ENCODE data around the gene ALG14. TPM values are rescaled to one million over a fixed set of nuclear protein-coding genes. Genes with fewer than 3 reads are reported as not detected.

Gene ALG14
- total RNA-seq, 1 donor from 2014 or later: 0.49 TPM

DNA sequence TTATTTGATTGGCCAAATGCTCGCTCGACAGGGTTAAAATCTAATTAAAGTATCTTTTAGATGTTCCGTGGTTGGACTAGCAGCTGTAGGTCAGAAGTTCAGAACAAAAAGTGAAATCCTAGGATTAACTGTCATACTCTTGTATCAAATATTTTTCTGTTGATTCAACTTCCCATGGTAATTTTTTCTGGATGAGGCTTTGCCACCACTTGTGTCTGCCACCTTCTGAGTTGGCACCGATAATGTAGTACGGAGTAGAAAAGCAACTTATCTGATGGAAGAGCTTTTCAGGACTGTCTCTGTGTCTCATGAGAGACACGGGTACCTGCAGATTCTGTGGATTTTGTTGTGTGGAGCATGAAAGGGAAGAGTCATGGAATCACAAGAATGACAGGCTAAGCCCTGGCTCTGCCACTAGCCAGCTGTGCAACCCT lies 101.2 kb downstream of the ALG14 start:
- H3K79me2 ChIP-seq (ENCODE audit: low read depth): no peaks in the 10 kb centered on the region
- no peaks in the 10 kb centered on the region for H3F3A ChIP-seq (ENCODE audit: low read depth)
- peak overlapping the region; percentile 2 for H3K4me3 Mint-ChIP-seq
- H4K20me1 ChIP-seq (ENCODE audit: low read depth): no peaks in the 10 kb centered on the region
- no peak overlapping the region for H2AFZ ChIP-seq (replicated peaks)
- TF ChIP-seq EZH2phosphoT487 (IDR thresholded peaks at IDR 0.05): no peak
- TF ChIP-seq EZH2 (IDR thresholded peaks at IDR 0.05): no peak
- TF ChIP-seq, protein P1, sequence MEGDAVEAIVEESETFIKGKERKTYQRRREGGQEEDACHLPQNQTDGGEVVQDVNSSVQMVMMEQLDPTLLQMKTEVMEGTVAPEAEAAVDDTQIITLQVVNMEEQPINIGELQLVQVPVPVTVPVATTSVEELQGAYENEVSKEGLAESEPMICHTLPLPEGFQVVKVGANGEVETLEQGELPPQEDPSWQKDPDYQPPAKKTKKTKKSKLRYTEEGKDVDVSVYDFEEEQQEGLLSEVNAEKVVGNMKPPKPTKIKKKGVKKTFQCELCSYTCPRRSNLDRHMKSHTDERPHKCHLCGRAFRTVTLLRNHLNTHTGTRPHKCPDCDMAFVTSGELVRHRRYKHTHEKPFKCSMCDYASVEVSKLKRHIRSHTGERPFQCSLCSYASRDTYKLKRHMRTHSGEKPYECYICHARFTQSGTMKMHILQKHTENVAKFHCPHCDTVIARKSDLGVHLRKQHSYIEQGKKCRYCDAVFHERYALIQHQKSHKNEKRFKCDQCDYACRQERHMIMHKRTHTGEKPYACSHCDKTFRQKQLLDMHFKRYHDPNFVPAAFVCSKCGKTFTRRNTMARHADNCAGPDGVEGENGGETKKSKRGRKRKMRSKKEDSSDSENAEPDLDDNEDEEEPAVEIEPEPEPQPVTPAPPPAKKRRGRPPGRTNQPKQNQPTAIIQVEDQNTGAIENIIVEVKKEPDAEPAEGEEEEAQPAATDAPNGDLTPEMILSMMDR (IDR thresholded peaks at IDR 0.05): no peak
- peak overlapping the region; percentile 74 for H3K27ac Mint-ChIP-seq
- H3K36me3 Mint-ChIP-seq: peaks cover 2% of the 10 kb centered on the region
- no peak overlapping the region for H3K9ac ChIP-seq
- H3K4me1 Mint-ChIP-seq: peaks cover 32% of the 10 kb centered on the region
- peaks cover 13% of the 10 kb centered on the region for H3K4me1 ChIP-seq
- H3K9me3 ChIP-seq (ENCODE audit: low read depth): no peaks in the 10 kb centered on the region
- peak overlapping the region; percentile 29 for H3K4me2 ChIP-seq
- no peak overlapping the region for H3K4me3 ChIP-seq
- no peaks in the 10 kb centered on the region for H3K27me3 Mint-ChIP-seq (ENCODE audit: insufficient read depth, low read depth)
- H3K36me3 ChIP-seq: no peaks in the 10 kb centered on the region
- no peaks in the 10 kb centered on the region for H3K27me3 ChIP-seq
- no peak overlapping the region for H3K27ac ChIP-seq
- DNase-seq (ENCODE audit: low spot score): no peak
- peaks cover 3% of the 10 kb centered on the region for H3K9me3 Mint-ChIP-seq

DNA sequence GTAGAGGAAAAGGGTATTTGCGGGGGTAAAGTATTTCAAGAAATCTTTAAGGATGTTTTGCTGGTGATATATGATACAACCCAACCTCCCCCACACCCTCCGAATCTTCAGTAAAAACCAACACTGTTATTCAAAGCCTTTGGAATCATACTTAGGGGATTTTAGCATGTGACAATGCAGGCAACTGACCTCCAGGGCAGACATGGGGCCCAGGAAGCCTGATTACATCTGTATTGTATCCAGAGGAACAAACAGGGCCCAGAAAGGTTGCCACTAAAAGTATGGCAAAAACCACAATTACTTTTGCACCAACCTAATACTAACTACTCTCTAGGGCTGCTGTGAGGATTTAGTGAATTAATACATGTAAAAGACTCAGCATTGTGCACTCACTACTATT lies 102.0 kb downstream of the ALG14 start:
- no peak for TF ChIP-seq EZH2 (IDR thresholded peaks at IDR 0.05)
- H3K9me3 ChIP-seq (ENCODE audit: low read depth): no peaks in the 10 kb centered on the region
- peak overlapping the region; percentile 43 for H3K27ac Mint-ChIP-seq
- H3K79me2 ChIP-seq (ENCODE audit: low read depth): no peaks in the 10 kb centered on the region
- no peaks in the 10 kb centered on the region for H3K27me3 ChIP-seq
- peaks cover 13% of the 10 kb centered on the region for H3K4me1 ChIP-seq
- H3K27me3 Mint-ChIP-seq (ENCODE audit: insufficient read depth, low read depth): no peaks in the 10 kb centered on the region
- H3K9me3 Mint-ChIP-seq: no peaks in the 10 kb centered on the region
- H3K27ac ChIP-seq: no peak overlapping the region
- no peak overlapping the region for H3K9ac ChIP-seq
- no peaks in the 10 kb centered on the region for H4K20me1 ChIP-seq (ENCODE audit: low read depth)
- H3K36me3 ChIP-seq: no peaks in the 10 kb centered on the region
- peaks cover 3% of the 10 kb centered on the region for H3K36me3 Mint-ChIP-seq
- peaks cover 32% of the 10 kb centered on the region for H3K4me1 Mint-ChIP-seq
- H3K4me3 ChIP-seq: no peak overlapping the region
- H3F3A ChIP-seq (ENCODE audit: low read depth): no peaks in the 10 kb centered on the region
- peak overlapping the region; percentile 53 for H2AFZ ChIP-seq (replicated peaks)
- peak overlapping the region; percentile 39 for H3K4me3 Mint-ChIP-seq
- H3K4me2 ChIP-seq: peak overlapping the region; percentile 54
- peak; percentile 54 for DNase-seq (ENCODE audit: low spot score)

DNA sequence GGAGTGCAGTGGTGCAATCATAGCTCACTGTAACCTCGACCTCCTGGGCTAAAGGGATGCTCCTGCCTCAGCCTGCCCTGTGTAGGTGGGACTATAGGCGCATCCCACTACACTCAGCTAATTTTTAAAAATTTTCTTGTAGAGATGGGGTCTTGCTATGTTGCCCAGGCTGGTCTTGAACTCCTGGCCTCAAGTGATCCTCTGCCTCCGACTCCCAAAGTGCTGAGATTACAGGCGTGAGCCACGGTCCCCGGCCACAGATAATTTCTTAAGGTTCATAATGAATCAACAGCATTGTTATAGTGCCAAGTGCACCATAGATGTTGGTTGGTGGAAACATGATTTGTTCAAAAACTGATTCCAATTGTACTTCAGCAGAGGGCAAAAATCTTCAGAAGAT lies 103.6 kb downstream of the ALG14 start:
- no peak overlapping the region for H3K4me2 ChIP-seq
- peaks cover 13% of the 10 kb centered on the region for H3K4me1 ChIP-seq
- TF ChIP-seq, protein P1 (IDR thresholded peaks at IDR 0.05): no peak
- no peak for TF ChIP-seq EZH2phosphoT487 (IDR thresholded peaks at IDR 0.05)
- no peak for TF ChIP-seq EZH2 (IDR thresholded peaks at IDR 0.05)
- peaks cover 30% of the 10 kb centered on the region for H3K4me1 Mint-ChIP-seq
- no peak overlapping the region for H3K27ac Mint-ChIP-seq
- H2AFZ ChIP-seq (replicated peaks): no peak overlapping the region
- no peaks in the 10 kb centered on the region for H3K36me3 ChIP-seq
- H3K36me3 Mint-ChIP-seq: peaks cover 3% of the 10 kb centered on the region
- H3K79me2 ChIP-seq (ENCODE audit: low read depth): no peaks in the 10 kb centered on the region
- H3K27me3 Mint-ChIP-seq (ENCODE audit: insufficient read depth, low read depth): no peaks in the 10 kb centered on the region
- no peak overlapping the region for H3K4me3 ChIP-seq
- no peak for DNase-seq (ENCODE audit: low spot score)
- H3K9ac ChIP-seq: no peak overlapping the region
- no peak overlapping the region for H3K27ac ChIP-seq
- H3K4me3 Mint-ChIP-seq: no peak overlapping the region
- H3K9me3 ChIP-seq (ENCODE audit: low read depth): no peaks in the 10 kb centered on the region
- H4K20me1 ChIP-seq (ENCODE audit: low read depth): no peaks in the 10 kb centered on the region
- no peaks in the 10 kb centered on the region for H3F3A ChIP-seq (ENCODE audit: low read depth)
- H3K27me3 ChIP-seq: no peaks in the 10 kb centered on the region
- no peaks in the 10 kb centered on the region for H3K9me3 Mint-ChIP-seq

DNA sequence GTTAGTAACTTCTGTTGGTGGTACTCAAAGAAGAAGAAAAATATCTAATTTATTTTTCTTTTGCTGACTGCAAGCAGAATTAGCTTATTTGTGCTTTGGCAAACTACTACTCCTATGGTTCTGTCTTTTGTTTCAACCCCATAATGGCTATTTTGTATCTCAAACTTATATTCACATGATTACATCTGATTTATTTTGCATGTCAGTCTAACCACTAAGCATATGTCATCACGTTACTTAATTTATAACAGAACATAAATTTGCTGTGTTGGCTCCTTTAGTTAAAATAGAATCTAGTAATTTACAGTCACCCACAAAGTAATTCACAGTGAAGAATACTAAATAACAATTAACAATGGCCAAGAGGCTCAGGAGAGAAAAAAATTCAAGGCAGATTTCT lies 106.7 kb downstream of the ALG14 start:
- Histone ChIP-seq H3K27ac (no peak overlapping the region), H3K4me3 (no peak overlapping the region), H3F3A (ENCODE audit: low read depth) (no peaks in the 10 kb centered on the region), H3K36me3 (no peaks in the 10 kb centered on the region), H3K9ac (no peak overlapping the region), H3K4me2 (no peak overlapping the region), H3K79me2 (ENCODE audit: low read depth) (no peaks in the 10 kb centered on the region), H3K4me1 (peaks cover 7% of the 10 kb centered on the region), H3K27me3 (no peaks in the 10 kb centered on the region), H2AFZ (replicated peaks) (no peak overlapping the region), H3K9me3 (ENCODE audit: low read depth) (no peaks in the 10 kb centered on the region), H4K20me1 (ENCODE audit: low read depth) (no peaks in the 10 kb centered on the region)
- Mint-ChIP-seq H3K27me3 (ENCODE audit: insufficient read depth, low read depth) (no peaks in the 10 kb centered on the region), H3K36me3 (peaks cover 3% of the 10 kb centered on the region), H3K4me1 (peaks cover 22% of the 10 kb centered on the region), H3K9me3 (no peaks in the 10 kb centered on the region), H3K4me3 (no peak overlapping the region), H3K27ac (no peak overlapping the region)
- no peak for DNase-seq (ENCODE audit: low spot score)
- TF ChIP-seq EZH2phosphoT487 (IDR thresholded peaks at IDR 0.05) (no peak), EZH2 (IDR thresholded peaks at IDR 0.05) (no peak)
- TF ChIP-seq, protein P1 (IDR thresholded peaks at IDR 0.05): no peak

Data from neural progenitor cell (in vitro differentiated cells).